ENCODE data around the gene STXBP5.

Gene STXBP5

GRCh38 chr6:147204060-147204785 is at the start of gene STXBP5:
TSS of gene STXBP5 (plus strand) at chr6:147204417. CDS start at chr6:147204533, 116 bp downstream.
- peak; percentile 88 for DNase-seq

GRCh38 chr6:147154454-147154853 is 49.8 kb upstream of the STXBP5 start:
- DNase-seq: no peak

DNA sequence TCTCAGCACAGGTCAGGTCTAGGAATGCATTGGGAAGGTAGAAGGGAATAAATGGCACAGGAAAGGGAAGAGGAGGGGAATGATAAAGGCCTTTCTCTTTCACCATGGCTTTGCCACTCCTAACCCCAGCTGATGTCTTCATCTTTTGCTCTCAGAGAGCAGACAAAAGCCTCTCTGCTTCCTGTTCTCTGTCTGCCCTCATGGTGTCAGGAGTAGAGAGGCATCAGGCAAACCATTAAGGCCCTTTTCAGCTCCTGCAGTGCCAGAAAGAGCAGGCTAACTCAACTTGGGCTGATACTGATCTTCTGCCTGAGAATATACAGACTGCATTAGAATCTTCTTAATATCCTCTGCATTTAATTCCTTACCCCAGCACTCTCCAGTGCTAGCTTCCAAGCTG is 48.0 kb upstream of the STXBP5 start:
- peak; percentile 24 for DNase-seq

DNA sequence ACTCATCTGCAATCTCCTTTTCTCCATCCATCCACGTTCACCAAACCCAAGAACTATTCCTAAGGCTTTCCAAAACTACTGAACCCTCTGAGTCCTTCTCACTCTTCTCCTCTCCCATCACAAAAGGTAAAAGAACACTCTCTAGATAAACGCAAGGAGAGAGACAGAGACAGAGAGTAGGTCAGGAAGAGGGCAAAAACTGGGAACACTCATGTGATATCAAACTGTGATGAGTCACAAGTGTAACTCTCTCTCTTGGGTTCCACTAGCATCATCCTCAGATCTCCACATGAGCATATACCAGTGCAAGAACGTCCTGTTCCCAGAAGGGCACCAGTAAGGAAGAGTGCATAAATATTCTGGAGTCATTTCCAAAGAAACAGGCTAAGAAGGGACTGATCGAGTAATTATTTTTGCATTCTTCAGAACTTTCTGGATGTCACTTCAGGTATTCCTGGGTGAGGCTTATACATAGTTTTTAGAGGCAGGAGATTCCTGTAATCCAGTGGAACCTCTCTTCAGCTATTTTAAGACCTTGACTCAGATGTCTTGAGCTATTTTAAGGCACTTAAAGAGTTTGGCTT is 47.3 kb upstream of the STXBP5 start:
- no peak for DNase-seq

- no peak for DNase-seq
Measured at GRCh38 chr6:147157930-147158329, 46.3 kb upstream of the STXBP5 start.

- peak; percentile 98 for DNase-seq
Measured at GRCh38 chr6:147158881-147159280, 45.3 kb upstream of the STXBP5 start.

- peak; percentile 28 for DNase-seq
Measured at GRCh38 chr6:147159536-147160374, 44.5 kb upstream of the STXBP5 start.

- DNase-seq: no peak
Measured at GRCh38 chr6:147160593-147160992, 43.6 kb upstream of the STXBP5 start.

GRCh38 chr6:147161253-147161973 is 42.8 kb upstream of the STXBP5 start:
- DNase-seq: no peak

DNA sequence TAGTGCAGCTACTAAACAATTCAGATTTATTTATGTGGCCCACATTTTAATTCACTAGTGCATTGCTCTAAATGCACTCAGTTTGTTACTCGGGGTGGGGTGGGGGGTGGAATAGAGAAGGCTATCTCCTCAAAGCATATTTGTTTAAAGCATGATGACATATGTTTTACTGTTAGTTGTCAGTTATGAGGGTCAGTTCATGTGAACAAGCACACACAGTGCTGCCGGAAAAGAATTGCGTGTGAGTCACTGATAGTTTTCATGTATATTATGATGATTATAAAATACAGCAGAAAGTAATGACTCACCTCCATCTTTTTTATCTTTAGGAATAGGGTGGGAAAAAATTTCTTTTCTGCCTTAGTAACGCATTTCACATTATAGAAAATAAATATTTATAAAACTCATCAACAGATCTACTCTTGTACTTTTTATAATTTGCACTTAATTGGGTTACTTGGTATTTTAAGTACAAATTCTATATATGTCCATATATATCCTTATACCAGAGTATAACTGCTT is 42.2 kb upstream of the STXBP5 start:
- no peak for DNase-seq

DNA sequence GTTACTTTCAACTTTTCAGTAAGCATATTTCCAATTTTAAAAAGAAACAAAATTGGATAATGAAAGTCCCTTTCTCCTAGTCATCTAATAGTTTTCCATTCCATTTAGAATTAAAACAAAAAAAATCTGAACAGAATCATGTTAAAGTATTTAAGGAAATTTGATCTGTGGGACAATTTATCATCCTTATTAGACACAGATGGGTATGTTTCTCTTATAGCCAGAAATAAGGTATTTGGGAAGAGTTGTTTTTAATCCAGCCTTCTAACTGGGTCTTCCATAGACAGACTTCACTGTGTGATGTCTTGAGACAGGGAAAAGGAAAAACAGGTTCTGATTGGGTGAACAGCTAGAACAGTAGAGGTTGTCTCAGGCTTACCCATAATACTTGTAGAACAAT is 39.5 kb upstream of the STXBP5 start:
- no peak for DNase-seq

DNA sequence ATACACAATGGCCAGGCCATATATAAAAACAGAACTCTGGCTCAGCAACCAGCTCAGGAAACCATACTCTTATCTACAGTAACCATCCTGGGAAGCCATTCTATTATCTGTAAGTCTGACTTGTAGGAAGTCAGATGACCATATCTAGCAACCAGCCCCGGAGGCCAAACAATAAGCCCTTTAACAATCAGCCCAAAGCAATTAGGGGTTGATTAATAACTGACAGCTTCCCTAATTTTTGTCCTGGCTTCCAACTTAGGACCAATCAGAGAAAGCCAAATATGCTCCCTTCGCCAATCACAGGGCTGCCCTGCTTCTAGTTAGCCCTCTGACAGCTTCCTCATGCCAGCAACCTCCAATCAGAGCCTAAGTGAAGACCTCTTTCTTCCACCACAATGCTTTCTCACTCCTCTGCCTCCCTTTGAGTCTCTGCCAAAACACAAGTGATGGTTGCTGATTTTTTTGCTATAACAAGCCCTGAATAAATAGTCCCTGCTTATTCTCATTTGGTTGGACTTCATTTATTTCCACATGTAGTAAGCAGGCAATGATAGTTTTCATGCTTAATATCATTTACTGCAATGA is 37.8 kb upstream of the STXBP5 start:
- DNase-seq: peak; percentile 86

DNA sequence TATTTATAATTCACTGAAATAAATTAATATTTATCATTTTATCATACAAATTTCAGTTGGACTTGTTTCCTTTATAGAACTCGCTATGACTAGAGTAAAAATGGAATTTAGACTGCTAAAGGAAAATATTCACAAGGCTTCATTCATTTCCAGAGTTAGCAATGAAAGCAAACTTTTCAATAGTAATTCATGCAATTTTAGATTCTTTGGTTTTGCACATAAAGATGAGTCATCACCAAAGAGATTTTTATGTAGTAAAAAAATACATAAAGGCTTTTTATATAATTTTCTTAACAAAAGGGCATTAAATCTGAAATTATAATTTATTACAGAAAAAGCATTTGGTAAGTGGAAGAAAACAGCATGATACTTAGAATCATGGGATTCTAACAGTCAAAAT is 37.2 kb upstream of the STXBP5 start:
- no peak for DNase-seq

DNA sequence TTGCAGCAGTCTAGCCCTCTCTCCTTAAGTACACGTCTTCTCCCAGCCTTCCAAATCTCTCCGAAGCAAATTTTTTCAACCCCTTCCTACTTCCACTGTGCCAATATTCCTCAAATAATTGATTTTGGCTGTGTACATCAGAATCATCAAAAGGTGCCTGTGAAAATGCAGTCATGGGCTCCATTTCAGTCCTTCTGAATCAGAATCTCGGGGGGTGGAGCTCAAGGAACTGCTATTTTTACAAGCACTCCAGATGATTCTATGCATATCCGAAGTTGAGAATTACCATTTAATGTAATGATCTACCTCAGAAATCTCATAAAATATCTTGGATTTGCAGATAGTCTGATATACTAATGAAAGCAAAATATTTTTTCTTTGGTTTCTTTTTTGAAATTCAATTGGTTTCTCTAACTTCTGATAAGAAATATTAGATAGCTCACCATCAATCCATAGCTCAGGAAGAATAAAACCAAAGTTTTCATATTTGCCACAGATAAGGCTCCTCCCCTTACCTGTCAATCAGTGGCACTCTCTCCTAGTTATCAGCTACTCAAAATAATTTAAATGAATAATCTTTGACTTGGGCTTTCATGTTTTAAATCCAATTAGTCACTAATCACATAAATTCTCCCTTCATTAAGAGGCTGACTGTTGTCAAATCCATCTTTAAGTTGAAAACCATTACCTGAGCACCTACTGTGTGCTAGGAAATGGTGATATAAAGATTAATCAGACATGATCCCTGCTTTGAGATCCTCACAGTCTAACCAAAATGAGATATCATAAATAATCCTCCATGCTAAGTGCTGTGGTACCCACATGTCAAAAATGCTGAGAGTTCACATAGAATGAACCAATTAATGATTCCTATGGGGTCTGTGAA is 36.4 kb upstream of the STXBP5 start:
- no peak for DNase-seq

GRCh38 chr6:147169529-147169928 is 34.7 kb upstream of the STXBP5 start:
- no peak for DNase-seq

DNA sequence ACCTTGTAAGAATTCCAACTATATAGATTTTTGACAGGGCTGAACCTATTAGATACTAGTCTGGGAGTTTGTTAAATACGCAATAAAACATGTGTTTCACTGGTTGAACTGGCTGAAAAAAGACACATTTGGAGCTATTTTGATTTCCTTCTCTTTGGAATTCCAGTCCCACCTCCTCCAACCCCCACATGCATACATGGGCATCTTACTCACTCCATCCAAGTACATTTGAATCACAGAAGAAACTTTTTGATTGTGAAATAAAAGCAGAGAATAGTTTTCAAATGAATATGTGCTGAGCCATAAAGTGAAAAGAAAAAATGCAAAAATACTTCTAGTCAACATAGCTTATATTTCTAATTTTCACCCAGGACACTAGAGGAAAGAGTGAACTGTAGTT is 33.9 kb upstream of the STXBP5 start:
- DNase-seq: no peak

- DNase-seq: no peak
Measured at GRCh38 chr6:147173140-147173539, 31.1 kb upstream of the STXBP5 start.

DNA sequence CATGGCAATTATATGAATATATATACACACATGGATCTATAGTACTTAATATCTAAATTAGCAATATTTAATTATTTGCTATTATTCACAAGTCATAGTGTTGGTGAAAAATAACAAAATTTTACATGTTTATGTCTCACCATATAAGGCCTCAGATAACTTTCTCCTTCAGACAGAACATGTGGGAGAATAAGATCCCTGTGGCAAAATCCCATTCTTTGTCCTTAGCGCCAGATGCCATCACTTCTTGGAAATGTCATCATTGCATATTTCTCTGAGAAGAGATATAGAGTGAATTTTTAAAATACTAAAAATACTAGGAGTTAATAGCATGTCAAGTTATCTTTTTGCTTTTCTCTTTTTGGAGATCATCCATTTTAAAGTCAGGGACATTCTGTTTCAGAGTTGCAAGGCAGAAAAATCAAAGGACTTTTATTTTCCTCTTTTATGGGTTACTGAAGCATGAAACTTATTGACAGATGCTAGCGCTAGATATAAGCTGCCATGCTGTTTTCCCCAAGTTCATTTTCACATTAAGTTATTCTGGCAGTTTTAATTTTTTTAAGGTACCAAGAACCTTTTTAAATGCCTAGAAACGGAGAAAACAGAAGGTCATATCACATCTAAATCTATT is 30.4 kb upstream of the STXBP5 start:
- DNase-seq: no peak

DNA sequence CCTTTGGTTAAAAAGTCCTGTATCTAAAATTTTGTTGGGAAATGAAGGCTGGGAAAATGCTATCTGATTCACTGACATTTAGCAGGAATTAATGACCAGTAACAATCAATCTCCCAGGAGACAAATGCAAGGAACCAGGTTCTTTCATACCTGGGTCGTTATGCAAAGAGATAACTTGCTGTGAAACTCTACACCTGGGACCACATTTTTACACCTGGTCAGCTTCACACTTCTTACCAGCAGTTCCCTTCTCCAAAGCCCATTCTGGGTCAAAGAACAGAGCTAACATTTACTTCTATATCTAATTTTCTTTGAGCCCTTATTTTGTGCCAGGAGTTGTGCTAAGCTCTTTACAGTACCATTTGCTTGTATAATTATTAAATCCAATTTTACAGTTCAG is 27.4 kb upstream of the STXBP5 start:
- no peak for DNase-seq

GRCh38 chr6:147177286-147177685 is 26.9 kb upstream of the STXBP5 start:
- no peak for DNase-seq

- no peak for DNase-seq
Measured at GRCh38 chr6:147178355-147178754, 25.9 kb upstream of the STXBP5 start.
